ENCODE measurements around the gene LHX3. TPM values are rescaled to one million over a fixed set of nuclear protein-coding genes. Genes with fewer than 3 reads are reported as not detected.

Gene LHX3
- polyA plus RNA-seq, 4 donors, result not detected

GRCh38 chr9:136228107-136228875, 23.4 kb upstream of the LHX3 start:
- no peak for DNase-seq (ENCODE audit: low read depth in 4 of 4, low spot score in 3 of 4)

- no peak for DNase-seq (ENCODE audit: low read depth in 4 of 4, low spot score in 3 of 4)
Observed at GRCh38 chr9:136226680-136227407, 21.9 kb upstream of the LHX3 start.

DNA sequence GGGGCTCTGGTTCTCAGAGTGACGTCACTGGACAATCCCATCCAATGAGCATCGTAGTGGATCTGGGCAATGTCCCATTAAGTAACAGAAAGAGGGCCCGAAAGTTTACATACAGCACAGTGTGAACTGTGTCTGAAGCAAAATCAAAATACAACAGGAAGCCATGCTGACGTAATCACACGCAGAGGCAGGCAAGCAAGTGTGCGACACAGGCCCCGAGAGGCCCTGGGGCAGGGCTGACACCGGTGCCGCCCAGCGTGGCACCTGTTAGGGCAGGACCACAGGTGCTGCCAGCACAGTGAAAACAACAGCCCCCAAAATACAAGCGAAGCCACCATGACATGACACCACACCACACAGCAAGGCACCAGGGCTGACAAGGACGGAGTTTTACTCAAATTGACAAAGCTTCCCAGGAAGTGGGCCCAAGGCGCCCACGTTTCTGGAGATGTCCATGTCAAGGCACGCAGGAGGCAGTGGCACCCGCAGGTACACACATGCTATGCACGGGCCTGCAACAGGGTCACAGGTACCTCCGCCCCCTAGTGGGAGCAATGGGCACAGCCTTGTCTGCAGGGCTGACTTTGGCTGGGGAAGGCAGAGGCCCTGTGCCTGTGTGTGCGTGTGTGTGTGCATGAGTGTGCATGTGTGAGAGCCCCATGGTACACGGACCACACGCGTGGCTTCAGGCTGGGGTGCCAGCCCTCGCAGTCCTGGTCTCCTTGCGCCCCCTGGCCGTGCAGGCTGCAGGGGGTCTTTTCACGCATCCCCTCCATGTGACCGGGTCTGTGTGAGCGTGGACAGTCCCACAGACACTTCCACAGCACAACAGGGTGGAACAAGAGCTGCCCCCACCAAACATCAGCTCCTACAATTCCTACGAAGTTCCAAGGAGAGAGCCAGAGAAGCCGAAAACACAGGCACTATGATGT, 21.1 kb upstream of the LHX3 start:
- DNase-seq (ENCODE audit: low read depth in 4 of 4, low spot score in 3 of 4), result no peak

- no peak for DNase-seq (ENCODE audit: low read depth in 4 of 4, low spot score in 3 of 4)
Observed at GRCh38 chr9:136225366-136225747, 20.4 kb upstream of the LHX3 start.

DNA sequence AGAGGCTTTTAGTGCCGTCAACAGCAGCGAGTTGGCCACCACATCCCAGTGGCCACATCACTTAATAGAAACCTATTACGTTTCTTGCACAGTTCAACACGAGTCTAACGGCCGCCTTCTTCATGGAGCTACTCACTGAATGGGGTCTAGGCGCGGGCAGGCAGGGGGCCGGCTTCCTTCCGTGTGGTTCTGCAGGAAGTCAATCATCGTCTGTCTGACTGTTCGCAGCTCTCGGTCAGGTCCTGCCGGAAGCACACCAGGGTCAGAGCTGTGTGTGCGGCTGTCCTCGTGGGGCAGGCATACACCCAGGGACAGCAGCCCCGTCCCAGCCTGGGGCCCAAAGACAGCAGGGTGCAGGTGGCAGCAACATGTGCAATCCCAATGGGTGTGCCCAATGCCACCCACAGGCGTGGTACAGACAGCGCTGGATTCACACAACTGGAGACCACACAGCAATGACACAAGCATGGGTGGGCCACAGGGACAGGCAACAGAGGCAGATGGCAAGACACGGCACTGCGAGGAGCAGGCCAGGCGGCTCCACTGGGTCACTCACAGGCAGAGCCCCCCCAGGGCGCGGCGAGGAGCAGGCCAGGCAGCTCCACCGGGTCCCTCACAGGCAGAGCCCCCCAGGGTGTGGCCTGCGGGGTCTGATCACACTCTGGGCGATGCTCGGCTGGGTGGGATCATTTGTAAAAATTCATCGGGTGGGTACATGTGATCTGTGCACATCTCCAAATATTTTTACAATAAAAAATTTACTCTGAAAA, 19.1 kb upstream of the LHX3 start:
- no peak for DNase-seq (ENCODE audit: low read depth in 4 of 4, low spot score in 3 of 4)

GRCh38 chr9:136222906-136223285, 18.0 kb upstream of the LHX3 start:
- DNase-seq (ENCODE audit: low read depth in 4 of 4, low spot score in 3 of 4), result no peak

GRCh38 chr9:136222166-136222905, 17.4 kb upstream of the LHX3 start:
- DNase-seq (ENCODE audit: low read depth in 4 of 4, low spot score in 3 of 4), result no peak

- DNase-seq (ENCODE audit: low read depth in 4 of 4, low spot score in 3 of 4), result no peak
Observed at GRCh38 chr9:136220017-136220729, 15.2 kb upstream of the LHX3 start.

- DNase-seq (ENCODE audit: low read depth in 4 of 4, low spot score in 3 of 4), result no peak
Observed at GRCh38 chr9:136219276-136219675, 14.3 kb upstream of the LHX3 start.

DNA sequence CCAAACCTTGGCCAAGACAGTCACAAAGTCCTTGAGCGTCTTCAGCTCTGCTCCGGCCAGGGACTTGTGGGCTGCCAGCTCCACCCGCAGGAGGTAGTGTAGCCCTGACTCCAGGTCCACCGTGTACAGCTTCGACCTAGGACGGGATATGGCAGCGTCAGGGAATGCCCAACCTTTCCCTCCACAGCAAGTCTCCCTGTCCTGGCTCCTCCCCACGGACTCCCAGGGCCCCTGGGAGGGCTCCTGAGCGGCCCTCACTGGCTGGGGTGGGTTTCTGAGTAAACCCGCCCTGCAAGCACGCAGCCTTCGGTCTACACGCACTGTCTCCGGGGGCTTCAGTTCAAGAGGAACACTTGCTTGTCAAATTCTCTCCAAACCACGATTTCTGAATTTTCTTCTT, 13.7 kb upstream of the LHX3 start:
- no peak for DNase-seq (ENCODE audit: low read depth in 4 of 4, low spot score in 3 of 4)

- DNase-seq (ENCODE audit: low read depth in 4 of 4, low spot score in 3 of 4), result no peak
Observed at GRCh38 chr9:136218271-136218670, 13.3 kb upstream of the LHX3 start.

DNA sequence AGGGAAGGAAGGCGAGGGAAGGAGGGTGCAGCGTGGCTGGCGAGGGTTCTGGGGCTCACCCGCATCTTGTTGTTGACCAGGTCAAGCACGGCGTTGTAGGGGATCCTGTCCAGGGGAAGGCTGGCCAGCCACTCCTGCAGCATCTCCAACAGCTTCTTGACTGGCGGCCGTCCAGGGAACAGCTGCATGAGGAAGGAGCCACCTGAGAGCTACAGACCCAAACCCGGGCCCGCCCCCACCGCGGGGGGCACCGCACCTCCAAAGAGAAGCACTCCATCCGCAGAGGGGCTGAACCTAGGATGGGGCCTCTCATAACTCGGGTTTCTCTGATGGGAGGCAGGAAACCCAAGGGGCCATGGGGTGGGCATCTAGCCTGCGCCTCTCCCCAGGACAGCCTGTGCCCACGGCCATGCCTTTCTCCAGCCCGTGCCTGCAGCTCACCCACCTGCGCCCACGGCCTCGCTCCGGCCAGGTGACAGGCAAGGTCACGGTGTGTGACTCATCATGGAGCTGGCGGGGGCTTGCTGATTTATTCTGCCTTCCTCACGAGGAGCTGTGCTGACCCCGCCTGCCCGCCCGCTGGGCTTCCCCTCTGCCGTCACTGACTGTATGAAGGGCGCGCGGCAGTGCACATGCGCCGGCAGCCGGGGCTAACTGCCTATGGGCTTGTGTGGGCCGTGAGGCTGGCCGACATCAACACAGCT, 11.8 kb upstream of the LHX3 start:
- no peak for DNase-seq (ENCODE audit: low read depth in 4 of 4, low spot score in 3 of 4)

GRCh38 chr9:136213733-136214132, 8.8 kb upstream of the LHX3 start:
- no peak for DNase-seq (ENCODE audit: low read depth in 4 of 4, low spot score in 3 of 4)

- DNase-seq (ENCODE audit: low read depth in 4 of 4, low spot score in 3 of 4), result no peak
Observed at GRCh38 chr9:136212345-136212950, 7.5 kb upstream of the LHX3 start.

- DNase-seq (ENCODE audit: low read depth in 4 of 4, low spot score in 3 of 4), result no peak
Observed at GRCh38 chr9:136211441-136212344, 6.8 kb upstream of the LHX3 start.

- no peak for DNase-seq (ENCODE audit: low read depth in 4 of 4, low spot score in 3 of 4)
Observed at GRCh38 chr9:136211006-136211405, 6.1 kb upstream of the LHX3 start.

GRCh38 chr9:136210276-136210675, 5.3 kb upstream of the LHX3 start:
- no peak for DNase-seq (ENCODE audit: low read depth in 4 of 4, low spot score in 3 of 4)
